ENCODE data around the gene KLHL9. TPM values are rescaled to one million over a fixed set of nuclear protein-coding genes. Genes with fewer than 3 reads are reported as not detected.

KLHL9 gene
- total RNA-seq, 1 donor from 2014 or later: 33.2 TPM

- peak; percentile 12 for DNase-seq
These were observed 17.0 kb downstream of the KLHL9 start for GRCh38 chr9:21317956-21318923.

- DNase-seq: no peak
These were observed 18.3 kb downstream of the KLHL9 start for GRCh38 chr9:21316860-21317259.

GRCh38 chr9:21316032-21316842 is 19.0 kb downstream of the KLHL9 start:
- no peak for DNase-seq

- DNase-seq: no peak
These were observed 21.1 kb downstream of the KLHL9 start for GRCh38 chr9:21314152-21314551.

GRCh38 chr9:21311889-21312288 is 23.3 kb downstream of the KLHL9 start:
- no peak for DNase-seq

GRCh38 chr9:21305213-21305612 is 30.0 kb downstream of the KLHL9 start, which contains the start of gene IFNA5:
Gene IFNA5 (minus strand): TSS chr9:21305313. CDS start chr9:21305256, 57 bp downstream.
- DNase-seq: no peak

- DNase-seq: no peak
These were observed 39.2 kb downstream of the KLHL9 start for GRCh38 chr9:21295992-21296391.

- DNase-seq: no peak
These were observed 40.2 kb downstream of the KLHL9 start for GRCh38 chr9:21294904-21295538.

GRCh38 chr9:21294364-21294774 is 40.8 kb downstream of the KLHL9 start:
- no peak for DNase-seq

- no peak for DNase-seq
These were observed 45.4 kb downstream of the KLHL9 start for GRCh38 chr9:21289848-21290247.

- no peak for DNase-seq
These were observed 47.9 kb downstream of the KLHL9 start for GRCh38 chr9:21287280-21287679.

GRCh38 chr9:21286659-21287058 is 48.5 kb downstream of the KLHL9 start:
- DNase-seq: no peak

GRCh38 chr9:21286099-21286498 is 49.1 kb downstream of the KLHL9 start:
- DNase-seq: no peak

GRCh38 chr9:21281275-21281674 is 53.9 kb downstream of the KLHL9 start:
- DNase-seq: no peak

Other genes starting within 250 kb of the KLHL9 start
- gene IFNW1, start 193.6 kb downstream of the KLHL9 start, total RNA-seq: not detected
- not detected for gene IFNA21, start 168.7 kb downstream of the KLHL9 start, total RNA-seq
- not detected for gene IFNA4, start 147.8 kb downstream of the KLHL9 start, total RNA-seq
- not detected for gene IFNA7, start 133.2 kb downstream of the KLHL9 start, total RNA-seq
- not detected for gene IFNA10, start 128.3 kb downstream of the KLHL9 start, total RNA-seq
- gene IFNA16, start 118.1 kb downstream of the KLHL9 start, total RNA-seq: not detected
- not detected for gene IFNA17, start 107.2 kb downstream of the KLHL9 start, total RNA-seq
- not detected for gene IFNA14, start 95.4 kb downstream of the KLHL9 start, total RNA-seq
- gene IFNA5, start 30.1 kb downstream of the KLHL9 start, total RNA-seq: not detected
- gene IFNA6, start 15.5 kb upstream of the KLHL9 start, total RNA-seq: not detected
- gene IFNA13, start 32.7 kb upstream of the KLHL9 start, total RNA-seq: not detected
- gene IFNA2, start 50.0 kb upstream of the KLHL9 start, total RNA-seq: not detected
- not detected for gene IFNA8, start 73.7 kb upstream of the KLHL9 start, total RNA-seq
- not detected for gene IFNA1, start 105.0 kb upstream of the KLHL9 start, total RNA-seq
- not detected for gene IFNE, start 146.9 kb upstream of the KLHL9 start, total RNA-seq

Measured in skin of body (tissue), 2 donors.